ENCODE data around the gene SBK2.

SBK2 gene

DNA sequence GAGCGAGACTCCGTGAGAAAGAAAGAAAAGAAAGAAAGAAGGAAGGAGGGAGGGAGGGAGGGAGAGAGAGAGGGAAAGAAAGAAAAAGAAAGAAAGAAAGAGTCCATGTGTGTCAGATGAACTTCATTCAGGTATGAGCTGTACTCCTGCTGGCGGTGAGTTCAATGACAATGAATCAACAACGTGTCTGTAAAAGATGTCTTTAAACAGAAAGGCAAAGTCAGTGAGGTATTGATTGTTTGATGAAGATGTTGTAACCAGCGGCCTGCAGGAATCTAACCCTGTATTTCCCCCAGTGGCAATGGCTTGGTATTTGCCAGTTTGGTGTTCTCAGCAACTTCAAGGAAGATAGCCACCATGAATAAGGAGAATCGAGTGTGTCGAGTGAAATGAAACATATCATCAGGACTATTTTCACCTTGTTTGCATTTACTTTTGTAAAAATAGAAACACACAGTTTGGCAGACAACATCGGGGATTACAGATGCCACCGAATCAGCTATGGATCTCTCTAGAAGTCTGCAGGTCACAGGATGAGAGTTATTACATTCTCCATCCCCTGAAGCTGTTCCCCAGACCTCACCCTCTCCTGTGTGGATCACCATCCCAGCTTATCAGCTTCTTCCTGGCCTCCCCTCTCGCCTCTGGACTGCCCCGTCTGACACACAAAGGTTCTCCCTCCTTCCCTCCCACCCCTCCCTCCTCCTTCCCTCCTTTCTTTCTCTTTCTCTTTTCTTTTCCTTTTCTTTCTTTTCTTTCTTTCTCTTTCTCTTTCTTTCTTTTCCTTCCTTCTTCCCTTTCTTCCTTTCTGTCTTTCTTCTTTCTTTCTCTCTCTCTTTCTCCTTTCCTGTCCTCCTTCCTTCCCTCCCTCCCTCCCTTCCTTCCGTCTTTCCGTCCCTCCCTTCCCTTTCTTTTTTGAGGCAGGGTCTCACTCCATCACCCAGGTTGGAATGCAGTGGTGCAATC, 16.6 kb upstream of the SBK2 start:
- DNase-seq: no peak

- no peak for DNase-seq
These were observed 15.7 kb upstream of the SBK2 start for GRCh38 chr19:55552620-55553019.

DNA sequence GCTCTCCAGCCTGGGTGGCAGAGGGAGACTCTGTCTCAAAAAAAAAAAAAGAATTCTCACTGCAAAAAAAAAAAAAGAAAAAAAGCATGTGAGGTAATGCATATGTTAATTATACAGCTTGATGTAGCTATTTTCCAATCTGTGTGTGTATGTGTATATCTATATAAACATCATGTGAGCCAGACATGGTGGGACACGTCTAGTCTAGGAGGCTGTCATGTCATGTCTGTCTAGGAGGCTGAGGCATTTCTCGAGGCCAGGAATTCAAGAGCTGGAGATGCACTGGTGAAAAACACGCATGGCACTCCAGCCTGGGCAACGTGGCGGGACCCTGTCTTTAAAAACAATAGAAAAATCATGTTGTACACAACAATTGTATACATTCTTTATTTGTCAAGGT, 15.3 kb upstream of the SBK2 start:
- no peak for DNase-seq

DNA sequence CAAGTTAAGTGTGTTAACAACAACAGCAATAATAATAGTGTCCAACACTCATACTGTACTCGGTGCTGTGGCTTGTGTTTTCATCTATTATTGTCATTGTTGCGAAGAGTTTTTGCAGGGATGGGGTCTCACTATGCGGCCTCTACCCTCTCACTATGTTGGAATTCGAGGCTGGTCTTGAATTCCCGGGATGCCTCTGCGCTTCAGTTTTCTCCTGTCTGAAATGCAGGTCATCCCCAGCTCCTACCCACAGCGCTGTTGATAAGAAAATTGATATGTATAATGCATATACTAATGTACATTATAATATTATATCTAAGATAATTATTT, 13.4 kb upstream of the SBK2 start:
- DNase-seq: no peak

GRCh38 chr19:55549500-55550320, 12.8 kb upstream of the SBK2 start:
- no peak for DNase-seq

DNA sequence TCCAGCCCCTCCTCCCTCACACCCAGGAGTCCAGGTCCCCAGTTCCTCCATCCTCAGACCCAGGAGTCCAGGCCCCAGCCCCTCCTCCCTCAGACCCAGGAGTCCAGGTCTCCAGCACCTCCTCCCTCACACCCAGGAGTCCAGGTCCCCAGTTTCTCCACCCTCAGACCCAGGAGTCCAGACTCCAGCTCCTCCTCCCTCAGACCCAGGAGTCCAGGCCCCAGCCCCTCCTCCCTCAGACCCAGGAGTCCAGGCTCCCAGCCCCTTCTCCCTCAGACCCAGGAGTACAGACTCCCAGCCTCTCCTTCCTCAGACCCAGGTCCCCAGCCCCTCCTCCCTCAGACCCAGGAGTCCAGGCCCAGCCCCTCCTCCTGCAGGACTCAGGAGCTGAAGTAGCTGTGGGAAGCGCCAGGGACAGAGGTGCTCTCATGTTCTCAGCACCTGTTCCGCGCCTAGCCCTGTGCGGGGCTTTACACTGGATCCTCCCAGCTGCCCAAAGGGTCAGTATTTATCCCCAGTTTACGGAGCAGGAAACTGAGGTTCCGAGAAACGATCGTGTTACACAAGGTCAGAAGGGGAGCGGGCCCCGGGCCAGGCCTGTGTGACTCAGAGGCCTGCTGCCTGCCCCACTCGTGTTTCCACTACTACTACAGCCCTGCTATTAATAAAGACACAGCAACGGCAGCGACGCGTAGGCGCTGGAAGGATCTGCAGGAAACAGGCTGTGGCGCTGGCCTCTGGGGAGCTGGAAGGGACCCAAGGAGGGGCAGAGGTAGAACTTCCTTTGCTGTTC, 10.1 kb upstream of the SBK2 start:
- no peak for DNase-seq

GRCh38 chr19:55546011-55546410, 9.1 kb upstream of the SBK2 start:
- DNase-seq: no peak

GRCh38 chr19:55545443-55545842, 8.5 kb upstream of the SBK2 start, which contains the start of gene SBK3:
SBK3 (minus strand) TSS chr19:55545543; CDS start chr19:55545543, 0 bp downstream.
- DNase-seq: no peak

DNA sequence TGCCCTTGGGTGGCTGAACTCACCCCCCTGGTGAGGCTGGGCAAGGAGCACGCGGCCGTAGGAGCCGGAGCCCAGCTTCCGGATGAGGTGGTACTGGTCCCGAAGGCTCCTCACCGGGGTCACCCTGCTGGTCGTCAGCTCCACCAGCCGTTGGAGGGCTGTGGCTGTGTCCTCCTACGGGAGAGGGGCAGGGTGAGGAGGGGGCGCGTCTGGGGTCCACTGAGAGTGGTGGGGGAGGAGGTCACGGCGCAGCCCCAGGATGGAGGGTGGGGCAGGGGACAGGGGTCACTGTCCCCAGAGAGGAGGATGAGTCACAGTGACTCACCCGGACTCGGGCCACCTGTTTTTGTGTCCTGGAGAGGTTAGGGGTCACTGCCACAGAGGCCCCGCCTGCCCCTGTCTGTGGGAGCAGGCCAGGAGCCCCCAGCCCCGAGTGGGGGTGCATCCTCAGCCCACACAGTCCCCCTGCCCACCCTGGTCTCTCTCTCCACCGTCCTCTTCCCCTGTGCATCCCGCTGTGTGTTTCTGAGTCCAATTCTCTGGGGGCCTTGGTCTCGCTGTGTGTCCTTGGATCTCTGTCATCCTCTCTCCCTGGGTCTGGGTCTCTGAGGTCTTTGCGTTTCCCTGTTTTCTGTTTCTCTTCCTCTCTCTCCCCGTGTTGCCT, 8.0 kb upstream of the SBK2 start:
- no peak for DNase-seq

DNA sequence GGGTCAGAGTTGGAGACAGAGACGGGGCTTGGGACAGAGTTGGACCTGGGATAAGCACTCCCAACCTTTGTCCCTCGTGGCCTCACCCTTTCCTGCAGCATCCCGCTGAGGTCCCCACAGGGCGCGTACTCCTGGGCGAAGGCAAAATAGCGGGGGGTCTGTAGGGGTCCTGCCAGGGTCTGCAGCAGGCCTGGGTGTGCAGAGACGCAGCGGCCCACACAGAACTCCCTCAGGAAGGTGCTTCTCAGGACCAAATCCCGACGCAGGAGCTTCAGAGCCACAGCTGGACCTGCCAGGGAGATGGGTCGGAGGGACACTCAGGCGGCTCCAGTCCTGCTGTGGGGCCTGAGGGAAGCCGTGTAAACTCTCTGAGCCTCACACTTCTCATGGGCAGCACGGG, 7.1 kb upstream of the SBK2 start:
- no peak for DNase-seq

DNA sequence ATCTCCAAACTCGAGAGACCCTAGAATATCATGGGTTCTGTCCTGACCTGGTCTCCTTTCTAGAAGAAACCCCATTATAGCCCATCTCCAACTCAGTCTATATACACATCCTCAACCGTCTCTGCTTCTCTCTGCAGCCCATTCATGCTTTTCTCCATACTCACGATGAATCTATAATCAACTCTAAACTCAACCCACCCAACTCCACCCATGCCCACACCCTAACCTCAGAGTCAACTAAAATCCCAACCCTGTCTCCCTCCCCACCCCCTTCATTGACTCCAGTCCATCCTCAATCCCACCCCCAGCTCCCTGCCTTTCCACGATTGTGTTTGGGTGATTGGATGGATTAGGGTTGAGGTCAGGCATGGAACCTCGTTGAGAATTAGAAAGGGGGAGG, 6.6 kb upstream of the SBK2 start:
- no peak for DNase-seq

- no peak for DNase-seq
These were observed 5.4 kb upstream of the SBK2 start for GRCh38 chr19:55542292-55542855.

DNA sequence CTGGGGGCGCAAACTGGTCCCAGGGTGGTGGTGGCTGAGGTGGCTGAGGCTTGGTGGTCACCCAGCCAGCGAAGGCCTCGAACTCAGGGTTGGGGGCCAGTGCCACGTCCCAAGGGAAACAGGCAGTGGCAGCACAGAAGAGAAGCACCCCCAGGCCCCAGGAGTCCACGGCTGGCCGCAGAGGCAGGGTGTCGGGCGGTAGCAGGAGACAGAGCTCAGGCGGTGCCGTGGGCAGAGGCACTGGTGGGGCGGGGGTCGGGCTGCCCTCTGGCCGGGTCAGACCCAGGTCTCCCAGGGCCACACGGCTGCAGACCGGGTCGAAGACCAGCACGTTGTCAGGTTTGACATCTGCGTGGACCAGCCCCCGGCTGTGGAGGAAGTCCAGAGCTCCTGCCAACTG, 4.2 kb upstream of the SBK2 start:
- no peak for DNase-seq

- DNase-seq: no peak
These were observed 3.7 kb upstream of the SBK2 start for GRCh38 chr19:55540619-55541018.

- no peak for DNase-seq
These were observed 2.4 kb upstream of the SBK2 start for GRCh38 chr19:55539090-55539984.

GRCh38 chr19:55538132-55538531, 1.2 kb upstream of the SBK2 start:
- DNase-seq: no peak

DNA sequence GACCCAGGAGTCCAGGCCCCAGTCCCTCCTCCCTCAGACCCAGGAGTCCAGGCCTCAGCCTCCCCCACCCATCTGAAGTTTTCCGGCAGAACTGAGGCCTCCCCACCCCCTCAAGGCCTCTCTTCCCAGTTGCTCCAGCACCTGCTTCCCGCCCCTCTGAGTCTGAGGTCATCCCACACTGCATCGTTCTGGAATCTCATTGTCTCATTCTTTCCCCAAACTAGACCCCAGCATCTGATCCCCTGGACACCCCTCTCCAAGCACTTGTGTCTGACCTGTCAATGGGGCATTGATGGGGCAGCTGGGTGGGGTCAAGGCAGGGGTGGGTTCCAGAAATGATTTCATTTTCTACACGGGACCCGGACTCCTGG, 793 bp upstream of the SBK2 start:
- DNase-seq: no peak

GRCh38 chr19:55536366-55536765, 567 bp downstream of the SBK2 start:
- no peak for DNase-seq

GRCh38 chr19:55535965-55536350, 975 bp downstream of the SBK2 start:
- no peak for DNase-seq

DNA sequence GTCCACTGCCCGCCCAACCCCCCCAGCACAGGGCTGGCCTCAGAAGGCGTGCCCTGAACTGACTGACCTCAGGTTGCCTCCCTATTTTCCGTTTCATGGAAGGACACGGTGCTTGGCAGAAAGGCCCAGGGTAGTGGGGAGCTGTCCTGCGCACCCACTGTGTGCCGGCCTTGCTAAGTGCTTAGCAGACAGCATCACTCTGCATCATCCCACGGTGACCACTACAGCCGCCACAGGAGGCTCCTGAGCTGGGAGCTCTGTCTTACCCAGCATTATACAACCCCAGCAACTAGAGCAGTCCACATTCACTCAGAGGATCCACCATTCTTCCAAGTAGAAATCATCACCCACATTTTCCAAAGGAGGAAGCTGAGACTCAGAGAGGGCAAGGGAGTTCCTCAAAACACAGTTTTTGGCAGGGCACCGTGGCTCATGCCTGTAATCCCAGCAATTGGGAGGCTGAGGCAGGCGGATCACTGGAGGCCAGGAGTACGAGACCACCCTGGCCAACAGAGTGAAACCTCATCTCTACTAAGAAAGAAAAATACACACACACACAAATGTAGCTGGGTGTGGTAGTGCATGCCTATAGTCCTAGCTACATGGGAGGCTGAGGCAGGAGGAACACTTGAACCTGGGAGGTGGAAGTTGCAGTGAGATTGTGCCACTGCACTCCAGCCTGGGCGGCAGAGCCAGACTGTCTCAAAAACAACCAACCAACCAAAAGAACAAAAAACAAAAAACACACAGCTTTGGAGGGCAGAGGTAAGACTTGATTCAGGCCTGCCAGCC, 1.6 kb downstream of the SBK2 start:
- DNase-seq: no peak

Data from 8988T (cell line).